K562 (cell line): ENCODE measurements around the gene TRPC4AP. TPM values are rescaled to one million over a fixed set of nuclear protein-coding genes. Genes with fewer than 3 reads are reported as not detected.

Experiments
- ATAC-seq: fragments of 200-7000 bp; cut with Tn5 transposase; 3 replicates; pipeline ENCODE4 v1.9.1; 2020; ENCODE audit warnings: moderate library complexity
- BruUV-seq: library from RNA; stranded (reverse); fragments of 400-500 nt; replicated peaks from 2 replicates; lab custom pipeline; 2021; lab: Mats Ljungman, UMichigan
- CTCF ChIA-PET: fragments of 300-600 bp; formaldehyde crosslinking; extraction: SDS; loops from one replicate; lab custom pipeline; 2021; ENCODE audit warnings: low intra/inter-chr PET ratio; lab: Yijun Ruan, JAX
- POLR2A ChIA-PET: fragments of 300-600, 350-650 bp; sonication (Branson Sonifier 250); formaldehyde crosslinking; extraction: SDS; loops from one replicate; lab custom pipeline; 2021; ENCODE audit warnings: antibody characterized with exemption, inconsistent platforms; lab: Yijun Ruan, JAX
- DNase-seq, 4 experiments: peaks; one replicate each; pipeline versions ENCODE4 v3.0.0 to v3.0.0-alpha.2; 2011 to 2018; ENCODE audit warnings: low spot score in 3 of 4, mixed read lengths in 3 of 4; ENCODE audit errors: extremely low read depth in 1 of 4
- FAIRE-seq: peaks from 2 replicates; lab custom pipeline; 2011; peaks lifted over from hg19 to GRCh38; lab: Jason Lieb, UNC
- H2AFZ ChIP-seq: 2 replicates; pipeline ENCODE4 v1.6.0; 2011; ENCODE audit warnings: low read depth, low read length, control low read depth, inconsistent platforms
- H3K27ac ChIP-seq: fragments of 200-600 bp; 3 replicates; pipeline ENCODE4 v1.8.0; 2011; ENCODE audit warnings: low read depth, mild to moderate bottlenecking, control low read depth, inconsistent platforms, low read length, moderate library complexity, mixed read lengths; ENCODE audit errors: extremely low read depth
- H3K27me3 ChIP-seq, 2 experiments: fragments of 300-600 bp in 1 of 2; 2 replicates in 1 of 2; 3 replicates in 1 of 2; pipeline versions ENCODE4 v1.6.0 to v1.8.0; 2011; ENCODE audit warnings: inconsistent platforms in 2 of 2, low read length in 2 of 2, mild to moderate bottlenecking in 1 of 2, mixed read lengths in 1 of 2, moderate library complexity in 1 of 2; ENCODE audit not compliant: control insufficient read depth in 2 of 2, insufficient read depth in 2 of 2
- H3K36me3 ChIP-seq: fragments of 300-600 bp; 3 replicates; pipeline ENCODE4 v1.8.0; 2011; ENCODE audit warnings: mild to moderate bottlenecking, low read length, inconsistent platforms; ENCODE audit not compliant: control insufficient read depth, insufficient read depth
- H3K4me1 ChIP-seq, 2 experiments: fragments of 200-600 bp in 1 of 2; replicated peaks in 1 of 2; 2 replicates in 1 of 2; 3 replicates in 1 of 2; pipeline versions ENCODE4 v1.5.1 to v1.8.0; 2011; ENCODE audit warnings: inconsistent platforms in 2 of 2, low read length in 2 of 2, mild to moderate bottlenecking in 1 of 2, mixed read lengths in 1 of 2, moderate library complexity in 1 of 2; ENCODE audit not compliant: control insufficient read depth in 2 of 2, insufficient read depth in 2 of 2
- H3K4me2 ChIP-seq: 2 replicates; pipeline ENCODE4 v1.6.1; 2011; ENCODE audit warnings: low read length, control low read depth, inconsistent platforms, mixed read lengths; ENCODE audit not compliant: insufficient read depth
- H3K4me3 ChIP-seq: fragments of 200-600 bp; sonication (generic), shearing (Covaris generic); 2 replicates; pipeline ENCODE4 v1.5.1; 2016; ENCODE audit warnings: control low read depth, inconsistent platforms
- H3K79me2 ChIP-seq: fragments of 200-600 bp; 3 replicates; pipeline ENCODE4 v1.8.0; 2011; ENCODE audit warnings: low read length, inconsistent platforms; ENCODE audit not compliant: control insufficient read depth, insufficient read depth
- H3K9ac ChIP-seq, 2 experiments: 2 replicates each; pipeline versions ENCODE4 v1.6.0 to v1.6.1; 2011; ENCODE audit warnings: low read depth in 2 of 2, low read length in 2 of 2, control low read depth in 1 of 2, inconsistent platforms in 1 of 2, mild to moderate bottlenecking in 1 of 2, mixed read lengths in 1 of 2; ENCODE audit not compliant: insufficient read depth in 1 of 2
- H3K9me1 ChIP-seq: one replicate; pipeline ENCODE4 v1.6.0; 2011; ENCODE audit warnings: inconsistent platforms, mild to moderate bottlenecking, low read length, moderate library complexity; ENCODE audit not compliant: control insufficient read depth, insufficient read depth
- H3K9me3 ChIP-seq: replicated peaks from 2 replicates; pipeline ENCODE4 v1.5.1; 2011; ENCODE audit warnings: low read depth, low read length, inconsistent platforms; ENCODE audit not compliant: control insufficient read depth, insufficient read depth
- H4K20me1 ChIP-seq: replicated peaks from 2 replicates; pipeline ENCODE4 v1.6.1; 2011; ENCODE audit warnings: low read length, inconsistent platforms, mixed read lengths; ENCODE audit not compliant: control insufficient read depth, insufficient read depth
- MAX ChIP-seq: sonication (generic); formaldehyde crosslinking; IDR thresholded peaks from 2 replicates; pipeline ENCODE4 v1.9.0; 2022; ENCODE audit warnings: mild to moderate bottlenecking, missing genetic modification reagents
- POLR2AphosphoS2 ChIP-seq: IDR thresholded peaks from 2 replicates; pipeline ENCODE4 v1.6.1; 2012; ENCODE audit warnings: low read length, improper control_type of control experiment
- POLR2G ChIP-seq: fragments of 200-400 bp; formaldehyde crosslinking; IDR thresholded peaks from 2 replicates; pipeline ENCODE4 v1.6.1; 2017; ENCODE audit warnings: low read depth, mild to moderate bottlenecking, antibody characterized with exemption, low read length, moderate library complexity
- THAP12 ChIP-seq: fragments of 250-450 bp; sonication (Bioruptor Pico); IDR thresholded peaks from 2 replicates; pipeline ENCODE4 v1.9.0; 2021; ENCODE audit warnings: mild to moderate bottlenecking, inconsistent platforms
- WGBS: fragments of 100-300 bp; shearing (Covaris generic); methylation state at CpG from one replicate; pipeline ENCODE4 v1.1.6; 2016; ENCODE audit warnings: low coverage, mixed read lengths; ENCODE audit not compliant: insufficient coverage; ENCODE audit errors: missing lambda C conversion rate; 5-methylcytosine and 5-hydroxymethylcytosine counted together
- in situ Hi-C: fragments of 300-500 bp; cut with MboI; formaldehyde crosslinking; loops from 4 replicates; pipeline ENCODE4 v1.15.0; 2018; ENCODE audit warnings: inconsistent platforms, mixed read lengths
- intact Hi-C: fragments of 100-400 bp; cut with micrococcal nuclease; formaldehyde crosslinking; loops from 2 replicates; pipeline ENCODE4 v1.14.2; 2022
- polyA plus RNA-seq, 8 experiments: library from polyadenylated mRNA; depleted of rRNA in 4 of 8; stranded (reverse) in 5 of 8; unstranded in 3 of 8; fragments of >200 nt; fragmentation: Nextera tagmentation in 2 of 8; fragmentation: Illumina TruSeq in 1 of 8; extraction: Ambion mirVana in 2 of 8; extraction: Trizol in 1 of 8; gene quantifications; 2 replicates each; pipeline versions ENCODE4 v1.2.1 to v1.2.3, GENCODE V29; 2011 to 2014; ENCODE audit warnings: inconsistent platforms in 1 of 8, missing spikeins in 1 of 8
- total RNA-seq, 7 experiments: library from RNA; depleted of rRNA in 6 of 7; stranded (reverse); fragments of >200 nt in 6 of 7; fragmentation: Illumina TruSeq in 2 of 7; extraction: Trizol in 2 of 7; gene quantifications; 2 replicates each; pipeline versions ENCODE4 v1.2.1 to v1.2.3, GENCODE V29; 2011 to 2021; ENCODE audit warnings: low replicate concordance in 1 of 7

The TRPC4AP gene
- total and polyA plus RNA-seq, 9 of the 15 experiments (the other 6 are each of a cell fraction or from before 2014, with no cell fraction given), result 2.3 to 70.3 (median 33.3) TPM

GRCh38 chr20:34986311-34987287 lies 106.0 kb downstream of the TRPC4AP start:
- Histone ChIP-seq H3K36me3 (no peaks in the 10 kb centered on the region; the same call in 2 of the 3 replicates), H3K9ac (peak overlapping the region in 1 of 2 experiments; percentile 75; a peak in 2 of 4 replicates)
- 32% methylated on average over 24 of the region's 24 CpGs for WGBS

More at GRCh38 chr20:34986311-34987287, 106.0 kb downstream of the TRPC4AP start:
- no peak overlapping the region for H3K4me2 ChIP-seq
- no TSS peak for BruUV-seq
- no peak overlapping the region for H3K4me3 ChIP-seq
- FAIRE-seq, result no peak
- peaks cover 2% of the 10 kb centered on the region; the same call in 1 of the 2 replicates for H4K20me1 ChIP-seq
- H3K9me3 ChIP-seq, result no peaks in the 10 kb centered on the region
- in situ Hi-C loops (no loop called here), intact Hi-C loops (no loop called here)
- no peaks in the 10 kb centered on the region for H3K9me1 ChIP-seq
- H2AFZ ChIP-seq, result no peak overlapping the region
- TF ChIP-seq POLR2G, result peak; percentile 63
- TF ChIP-seq POLR2AphosphoS2, result peak; percentile 32; the same call in 1 of the 2 replicates
- no peak for TF ChIP-seq THAP12 (CRISPR knock-in tag)
- TF ChIP-seq MAX, result peak; percentile 24; the same call in 1 of the 2 replicates
- peaks cover 0 to 42% of the 10 kb centered on the region in 2 experiments; a peak in 3 of 5 replicates for H3K4me1 ChIP-seq
- no peak for DNase-seq
- ChIA-PET POLR2A (interaction anchor here (1.4 kb wide), 1 partner anchor 13 kb away, joined by 5 read pairs; no protein-coding TSS in a partner anchor), CTCF (no interaction called here)
- peak; percentile 15 for ATAC-seq
- H3K79me2 ChIP-seq, result no peaks in the 10 kb centered on the region
- H3K27me3 ChIP-seq, result no peaks in the 10 kb centered on the region
- no peak overlapping the region for H3K27ac ChIP-seq
